HepG2 (cell line): ENCODE results near the gene WDR20. TPM values are rescaled to one million over a fixed set of nuclear protein-coding genes. Genes with fewer than 3 reads are reported as not detected.

ENCODE experiments used
- CREB1 ChIP-seq, 2 experiments: fragments of 450-650 bp in 1 of 2; IDR thresholded peaks; 2 replicates each; pipeline ENCODE4 v1.6.1; 2016 to 2017; ENCODE audit warnings: control low read depth in 1 of 2, mild to moderate bottlenecking in 1 of 2, missing compliant biosample characterization in 1 of 2, missing genetic modification characterization in 1 of 2
- GATA4 ChIP-seq: sonication (generic); IDR thresholded peaks from 2 replicates; pipeline ENCODE4 v1.6.1; 2016; ENCODE audit warnings: antibody characterized with exemption, low read depth, borderline replicate concordance
- HIVEP1 ChIP-seq: sonication (generic); formaldehyde crosslinking; IDR thresholded peaks from 2 replicates; pipeline ENCODE4 v1.4.0; 2020; ENCODE audit warnings: mild to moderate bottlenecking, missing genetic modification reagents
- KDM6A ChIP-seq: IDR thresholded peaks from 2 replicates; pipeline ENCODE4 v1.6.1; 2016; ENCODE audit warnings: low read depth
- KLF12 ChIP-seq: sonication (generic); formaldehyde crosslinking; IDR thresholded peaks from 2 replicates; pipeline ENCODE4 v1.4.0; 2020; ENCODE audit warnings: missing genetic modification reagents, borderline replicate concordance
- MYNN ChIP-seq: sonication (generic); formaldehyde crosslinking; IDR thresholded peaks from 2 replicates; pipeline ENCODE4 v1.4.0; 2020; ENCODE audit warnings: mild to moderate bottlenecking, low read depth, missing genetic modification reagents
- NR1H2 ChIP-seq: sonication (generic); formaldehyde crosslinking; IDR thresholded peaks from 2 replicates; pipeline ENCODE4 v1.8.1; 2022; ENCODE audit warnings: low read depth, missing genetic modification reagents, borderline replicate concordance
- PHF5A ChIP-seq: IDR thresholded peaks from one replicate; pipeline ENCODE4 v1.6.1; 2018; ENCODE audit warnings: low read depth, missing genetic modification reagents; ENCODE audit not compliant: unreplicated experiment
- ZC3H4 ChIP-seq: sonication (generic); formaldehyde crosslinking; IDR thresholded peaks from 2 replicates; pipeline ENCODE4 v1.4.0; 2020; ENCODE audit warnings: missing genetic modification reagents, borderline replicate concordance
- ZFP82 ChIP-seq: sonication (generic); formaldehyde crosslinking; IDR thresholded peaks from 2 replicates; pipeline ENCODE4 v1.5.1; 2020; ENCODE audit warnings: mild to moderate bottlenecking, missing genetic modification reagents, borderline replicate concordance
- ZKSCAN5 ChIP-seq: sonication (generic); formaldehyde crosslinking; IDR thresholded peaks from 2 replicates; pipeline ENCODE4 v1.5.1; 2020; ENCODE audit warnings: mild to moderate bottlenecking, missing genetic modification reagents
- ZNF34 ChIP-seq: sonication (generic); formaldehyde crosslinking; IDR thresholded peaks from 2 replicates; pipeline ENCODE4 v1.4.0; 2020; ENCODE audit warnings: mild to moderate bottlenecking, missing genetic modification reagents, borderline replicate concordance
- ZNF432 ChIP-seq: sonication (generic); formaldehyde crosslinking; IDR thresholded peaks from 2 replicates; pipeline ENCODE4 v1.5.0; 2020; ENCODE audit warnings: missing genetic modification reagents, mild to moderate bottlenecking, borderline replicate concordance
- ZNF460 ChIP-seq: sonication (generic); formaldehyde crosslinking; IDR thresholded peaks from 2 replicates; pipeline ENCODE4 v1.5.1; 2020; ENCODE audit warnings: missing genetic modification reagents, mild to moderate bottlenecking, borderline replicate concordance
- ZNF468 ChIP-seq: sonication (generic); formaldehyde crosslinking; IDR thresholded peaks from 2 replicates; pipeline ENCODE4 v1.8.0; 2022; ENCODE audit warnings: mild to moderate bottlenecking, moderate library complexity, missing genetic modification reagents
- ZNF501 ChIP-seq: sonication (generic); formaldehyde crosslinking; IDR thresholded peaks from 2 replicates; pipeline ENCODE4 v1.5.1; 2020; ENCODE audit warnings: mild to moderate bottlenecking, moderate library complexity, missing genetic modification reagents
- ZNF510 ChIP-seq: sonication (generic); formaldehyde crosslinking; IDR thresholded peaks from 2 replicates; pipeline ENCODE4 v1.4.0; 2020; ENCODE audit warnings: low read depth, mild to moderate bottlenecking, missing genetic modification reagents
- ZNF589 ChIP-seq: sonication (generic); formaldehyde crosslinking; conservative IDR thresholded peaks from 2 replicates; pipeline ENCODE4 v1.8.0; 2022; ENCODE audit warnings: mild to moderate bottlenecking, moderate library complexity, missing genetic modification reagents
- ZNF619 ChIP-seq: sonication (generic); formaldehyde crosslinking; IDR thresholded peaks from 2 replicates; pipeline ENCODE4 v1.4.0; 2020; ENCODE audit warnings: mild to moderate bottlenecking, missing genetic modification reagents
- polyA plus RNA-seq, 8 experiments: library from polyadenylated mRNA; depleted of rRNA in 3 of 8; stranded (reverse) in 7 of 8; unstranded in 1 of 8; fragments of >200 nt; fragmentation: Illumina TruSeq in 4 of 8; extraction: Trizol in 4 of 8; gene quantifications; 2 replicates each; pipeline versions ENCODE4 v1.2.1 to v1.2.3, GENCODE V29; 2011 to 2016; ENCODE audit warnings: low read depth in 4 of 8, missing spikeins in 1 of 8, mixed read lengths in 1 of 8; ENCODE audit not compliant: insufficient read depth in 1 of 8
- total RNA-seq, 5 experiments: library from RNA; depleted of rRNA; stranded (reverse); fragments of >200 nt; fragmentation: Illumina TruSeq; extraction: Trizol; gene quantifications; 2 replicates each; pipeline ENCODE4 v1.2.3, GENCODE V29; 2016; ENCODE audit warnings: low read depth in 1 of 5
- TF ChIP-seq, protein P1 (sequence below): sonication (generic); formaldehyde crosslinking; conservative IDR thresholded peaks from 2 replicates; pipeline ENCODE4 v1.8.1; 2023; ENCODE audit warnings: missing genetic modification reagents
- TF ChIP-seq, protein P2 (sequence below): IDR thresholded peaks from 2 replicates; pipeline ENCODE4 v1.6.1; 2016; ENCODE audit warnings: low read depth, control low read depth
- TF ChIP-seq, protein P3 (sequence below): sonication (generic); formaldehyde crosslinking; IDR thresholded peaks from 2 replicates; pipeline ENCODE4 v1.5.1; 2020; ENCODE audit warnings: missing genetic modification reagents, mild to moderate bottlenecking, borderline replicate concordance
- TF ChIP-seq, protein P4 (sequence below): sonication (generic); formaldehyde crosslinking; IDR thresholded peaks from 2 replicates; pipeline ENCODE4 v1.5.1; 2020; ENCODE audit warnings: missing genetic modification reagents, mild to moderate bottlenecking, borderline replicate concordance

The WDR20 gene
- total and polyA plus RNA-seq, 2 of the 13 experiments (the other 11 are each of a cell fraction or from before 2014, with no cell fraction given) = 10.4 to 23.2 TPM

DNA sequence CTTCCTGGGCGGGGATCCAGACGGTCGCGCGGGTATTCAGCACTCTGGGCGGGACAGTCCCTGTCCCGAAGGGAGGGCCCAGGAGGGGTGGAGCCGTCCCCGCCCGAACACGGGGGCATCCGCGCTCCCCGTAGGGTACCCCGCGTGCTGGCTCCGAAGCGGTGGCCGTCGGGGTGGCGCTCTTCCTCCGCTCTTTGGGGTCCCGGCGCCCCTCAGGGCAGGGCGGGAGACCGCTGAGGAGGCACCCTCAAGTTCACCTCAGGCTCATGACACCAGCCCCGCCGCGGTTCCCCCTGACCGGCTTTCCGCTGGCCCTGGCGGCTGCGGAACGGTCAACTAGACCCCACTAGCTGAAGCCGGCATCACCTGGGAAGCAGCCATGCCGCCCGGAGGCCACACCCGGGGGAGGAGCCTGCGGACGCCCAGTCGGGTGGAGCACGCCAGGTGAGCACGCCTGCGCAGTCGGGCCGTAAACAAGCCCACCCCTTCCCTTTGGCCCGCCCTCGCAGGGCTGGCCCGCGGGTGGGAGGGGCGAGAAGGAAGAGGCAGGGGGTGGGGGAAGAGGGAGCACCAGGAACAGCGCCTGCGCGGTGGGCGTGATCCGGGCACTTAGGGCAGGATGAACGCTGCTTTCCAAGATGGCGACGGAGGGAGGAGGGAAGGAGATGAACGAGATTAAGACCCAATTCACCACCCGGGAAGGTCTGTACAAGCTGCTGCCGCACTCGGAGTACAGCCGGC, at the start of gene WDR20 (continued):
- no peak for TF ChIP-seq ZNF589 (CRISPR knock-in tag)
- no peak for TF ChIP-seq PHF5A (CRISPR knock-in tag)
- TF ChIP-seq, protein P1, sequence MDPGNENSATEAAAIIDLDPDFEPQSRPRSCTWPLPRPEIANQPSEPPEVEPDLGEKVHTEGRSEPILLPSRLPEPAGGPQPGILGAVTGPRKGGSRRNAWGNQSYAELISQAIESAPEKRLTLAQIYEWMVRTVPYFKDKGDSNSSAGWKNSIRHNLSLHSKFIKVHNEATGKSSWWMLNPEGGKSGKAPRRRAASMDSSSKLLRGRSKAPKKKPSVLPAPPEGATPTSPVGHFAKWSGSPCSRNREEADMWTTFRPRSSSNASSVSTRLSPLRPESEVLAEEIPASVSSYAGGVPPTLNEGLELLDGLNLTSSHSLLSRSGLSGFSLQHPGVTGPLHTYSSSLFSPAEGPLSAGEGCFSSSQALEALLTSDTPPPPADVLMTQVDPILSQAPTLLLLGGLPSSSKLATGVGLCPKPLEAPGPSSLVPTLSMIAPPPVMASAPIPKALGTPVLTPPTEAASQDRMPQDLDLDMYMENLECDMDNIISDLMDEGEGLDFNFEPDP (CRISPR knock-in tag) = no peak
- no peak for TF ChIP-seq ZKSCAN5 (CRISPR knock-in tag)
- TF ChIP-seq ZC3H4 (CRISPR knock-in tag) = no peak
- TF ChIP-seq CREB1 (IDR thresholded peaks at IDR 0.05) = no peak
- no peak for TF ChIP-seq CREB1 (CRISPR knock-in tag; IDR thresholded peaks at IDR 0.05)
- TF ChIP-seq ZNF34 (CRISPR knock-in tag) = peak; percentile 66; the same call in 1 of the 2 replicates
- TF ChIP-seq GATA4 = peak; percentile 20; the same call in 1 of the 2 replicates
- TF ChIP-seq, protein P2, sequence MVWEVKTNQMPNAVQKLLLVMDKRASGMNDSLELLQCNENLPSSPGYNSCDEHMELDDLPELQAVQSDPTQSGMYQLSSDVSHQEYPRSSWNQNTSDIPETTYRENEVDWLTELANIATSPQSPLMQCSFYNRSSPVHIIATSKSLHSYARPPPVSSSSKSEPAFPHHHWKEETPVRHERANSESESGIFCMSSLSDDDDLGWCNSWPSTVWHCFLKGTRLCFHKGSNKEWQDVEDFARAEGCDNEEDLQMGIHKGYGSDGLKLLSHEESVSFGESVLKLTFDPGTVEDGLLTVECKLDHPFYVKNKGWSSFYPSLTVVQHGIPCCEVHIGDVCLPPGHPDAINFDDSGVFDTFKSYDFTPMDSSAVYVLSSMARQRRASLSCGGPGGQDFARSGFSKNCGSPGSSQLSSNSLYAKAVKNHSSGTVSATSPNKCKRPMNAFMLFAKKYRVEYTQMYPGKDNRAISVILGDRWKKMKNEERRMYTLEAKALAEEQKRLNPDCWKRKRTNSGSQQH = no peak
- TF ChIP-seq ZNF468 (CRISPR knock-in tag) = no peak
- TF ChIP-seq, protein P3, sequence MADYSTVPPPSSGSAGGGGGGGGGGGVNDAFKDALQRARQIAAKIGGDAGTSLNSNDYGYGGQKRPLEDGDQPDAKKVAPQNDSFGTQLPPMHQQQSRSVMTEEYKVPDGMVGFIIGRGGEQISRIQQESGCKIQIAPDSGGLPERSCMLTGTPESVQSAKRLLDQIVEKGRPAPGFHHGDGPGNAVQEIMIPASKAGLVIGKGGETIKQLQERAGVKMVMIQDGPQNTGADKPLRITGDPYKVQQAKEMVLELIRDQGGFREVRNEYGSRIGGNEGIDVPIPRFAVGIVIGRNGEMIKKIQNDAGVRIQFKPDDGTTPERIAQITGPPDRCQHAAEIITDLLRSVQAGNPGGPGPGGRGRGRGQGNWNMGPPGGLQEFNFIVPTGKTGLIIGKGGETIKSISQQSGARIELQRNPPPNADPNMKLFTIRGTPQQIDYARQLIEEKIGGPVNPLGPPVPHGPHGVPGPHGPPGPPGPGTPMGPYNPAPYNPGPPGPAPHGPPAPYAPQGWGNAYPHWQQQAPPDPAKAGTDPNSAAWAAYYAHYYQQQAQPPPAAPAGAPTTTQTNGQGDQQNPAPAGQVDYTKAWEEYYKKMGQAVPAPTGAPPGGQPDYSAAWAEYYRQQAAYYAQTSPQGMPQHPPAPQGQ (CRISPR knock-in tag) = no peak
- no peak for TF ChIP-seq ZNF432 (CRISPR knock-in tag)
- TF ChIP-seq KLF12 = 0 out of 2 replicates have a peak, but pooled peaks have one; percentile 83
- no peak for TF ChIP-seq NR1H2 (CRISPR knock-in tag)
- TF ChIP-seq ZNF619 (CRISPR knock-in tag) = peak; percentile 44; the same call in 1 of the 2 replicates
- peak; percentile 39; the same call in 1 of the 2 replicates for TF ChIP-seq ZFP82 (CRISPR knock-in tag)
- no peak for TF ChIP-seq ZNF510 (CRISPR knock-in tag)
- no peak for TF ChIP-seq ZNF460
- no peak for TF ChIP-seq MYNN (CRISPR knock-in tag)
- TF ChIP-seq, protein P4, sequence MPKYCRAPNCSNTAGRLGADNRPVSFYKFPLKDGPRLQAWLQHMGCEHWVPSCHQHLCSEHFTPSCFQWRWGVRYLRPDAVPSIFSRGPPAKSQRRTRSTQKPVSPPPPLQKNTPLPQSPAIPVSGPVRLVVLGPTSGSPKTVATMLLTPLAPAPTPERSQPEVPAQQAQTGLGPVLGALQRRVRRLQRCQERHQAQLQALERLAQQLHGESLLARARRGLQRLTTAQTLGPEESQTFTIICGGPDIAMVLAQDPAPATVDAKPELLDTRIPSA (CRISPR knock-in tag) = no peak
- no peak for TF ChIP-seq KDM6A (CRISPR knock-in tag)
- peak; percentile 68; the same call in 1 of the 2 replicates for TF ChIP-seq HIVEP1 (CRISPR knock-in tag)
- TF ChIP-seq ZNF501 (CRISPR knock-in tag) = peak; percentile 56; the same call in 1 of the 2 replicates
